SH-SY5Y (cell line): ENCODE results near the gene FYN.

ENCODE experiments used
- GATA2 ChIP-seq: IDR thresholded peaks from 2 replicates; pipeline ENCODE4 v1.6.1; 2011; ENCODE audit warnings: mild to moderate bottlenecking, low read depth, low read length
- GATA3 ChIP-seq: IDR thresholded peaks from 2 replicates; pipeline ENCODE4 v1.6.1; 2011; ENCODE audit warnings: low read depth, mild to moderate bottlenecking, low read length, moderate library complexity

FYN gene

DNA sequence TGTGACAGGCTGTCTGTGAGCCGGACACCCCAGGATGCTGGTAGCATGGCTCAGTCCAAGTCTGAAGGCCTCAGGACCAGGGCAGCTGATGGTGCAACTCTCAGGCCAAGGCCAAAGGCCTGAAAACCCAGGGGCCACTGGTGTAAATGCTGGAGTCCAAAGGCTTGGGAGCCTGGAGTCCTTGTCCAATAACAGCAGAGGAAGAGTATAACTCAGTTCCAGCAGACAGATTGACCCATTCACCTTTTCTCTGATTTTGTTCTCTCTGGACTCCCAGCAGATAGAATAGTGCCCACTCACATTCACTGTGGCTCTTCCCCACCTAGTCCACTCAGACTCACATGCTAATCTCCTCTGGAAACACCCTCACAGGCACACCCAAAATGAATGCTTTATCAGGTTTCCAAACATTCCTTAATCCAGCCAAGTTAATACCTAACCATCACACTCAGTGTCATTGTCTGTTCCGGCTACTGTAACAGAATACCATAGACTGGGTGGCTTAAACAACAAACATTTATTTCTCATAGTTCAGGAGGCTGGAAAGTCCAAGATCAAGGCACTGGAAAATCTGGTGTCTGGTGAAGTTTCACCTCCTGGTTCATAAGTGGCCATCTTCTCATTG is 262.6 kb downstream of the FYN start:
- no peak for TF ChIP-seq GATA3
- TF ChIP-seq GATA2: no peak
